Esophagus (tissue), 2 donors: Measurements from ENCODE around the gene SORL1-AS1.
A peak's percentile ranks its signal among the peaks of the same experiment; 100 is the strongest.

Experiments
- H3K27ac ChIP-seq, 2 donors: one replicate each; pipeline ENCODE4 v1.5.1; 2013; ENCODE audit warnings: low read depth in 2 of 2, mild to moderate bottlenecking in 2 of 2, inconsistent platforms in 1 of 2, low read length in 1 of 2, moderate library complexity in 1 of 2
- H3K27me3 ChIP-seq, 2 donors: one replicate each; pipeline ENCODE4 v1.6.1; 2013; ENCODE audit warnings: low read length in 2 of 2, control low read depth in 1 of 2, mild to moderate bottlenecking in 1 of 2; ENCODE audit not compliant: insufficient read depth in 2 of 2, control insufficient read depth in 1 of 2
- H3K36me3 ChIP-seq, 2 donors: one replicate each; pipeline ENCODE4 v1.6.1; 2013; ENCODE audit warnings: low read length in 1 of 2; ENCODE audit not compliant: control insufficient read depth in 2 of 2, insufficient read depth in 2 of 2
- H3K4me1 ChIP-seq, 2 donors: one replicate each; pipeline ENCODE4 v1.6.1; 2013; ENCODE audit warnings: low read length in 1 of 2; ENCODE audit not compliant: control insufficient read depth in 2 of 2, insufficient read depth in 2 of 2
- H3K4me3 ChIP-seq, 2 donors: one replicate each; pipeline ENCODE4 v1.5.1; 2013; ENCODE audit warnings: low read length in 2 of 2, mild to moderate bottlenecking in 2 of 2, low read depth in 1 of 2, moderate library complexity in 1 of 2
- H3K9me3 ChIP-seq, 2 donors: one replicate each; pipeline ENCODE4 v1.6.1; 2013; ENCODE audit warnings: mild to moderate bottlenecking in 2 of 2, low read depth in 1 of 2, low read length in 1 of 2, moderate library complexity in 1 of 2; ENCODE audit not compliant: control insufficient read depth in 2 of 2, insufficient read depth in 1 of 2
- WGBS, 2 donors: extraction: QIAGEN DNeasy Blood & Tissue Kit; methylation state at CpG; one replicate each; pipeline ENCODE4 v1.1.7; 2013; 5-methylcytosine and 5-hydroxymethylcytosine counted together
- donor health status: healthy with polysubstance abuse.
- donor health status: Bipolar disorder and iron deficiency.

Gene SORL1-AS1

DNA sequence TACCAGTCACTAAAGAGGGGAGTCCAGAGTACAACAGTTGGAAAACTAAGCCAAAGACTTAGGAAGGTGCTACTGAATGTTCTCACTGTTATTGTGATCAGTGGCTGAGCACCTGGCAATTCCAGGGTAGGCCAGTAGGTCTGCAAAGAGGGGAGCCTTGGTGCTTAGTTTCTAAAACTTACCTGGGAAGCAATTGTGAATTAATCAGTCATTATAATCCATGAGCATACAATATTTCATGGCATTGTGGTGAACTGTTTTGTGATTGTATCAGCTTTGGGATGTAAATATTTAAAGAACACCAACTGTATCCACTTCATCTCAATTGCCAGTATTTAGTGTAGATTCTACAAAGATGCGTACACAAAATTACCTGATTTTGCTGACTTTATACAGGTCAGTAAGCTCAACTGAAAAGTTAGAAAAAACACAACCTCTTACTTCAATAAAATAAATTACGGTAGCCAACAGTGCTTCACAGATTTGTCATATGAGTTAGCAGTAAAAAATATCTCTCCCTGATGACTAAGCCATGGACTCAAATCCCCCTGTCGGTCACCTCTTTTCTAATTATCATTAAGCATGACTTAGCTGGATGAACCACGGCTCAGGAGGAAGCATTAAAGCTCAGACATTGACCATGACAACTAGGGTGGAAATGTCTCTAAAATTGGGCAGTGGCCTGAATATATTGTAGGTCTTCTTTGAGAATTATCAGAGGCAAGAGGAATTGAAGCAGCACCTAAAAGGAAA is 31.4 kb downstream of the SORL1-AS1 start:
- no peak overlapping the region for H3K4me3 ChIP-seq
- H3K4me1 ChIP-seq, result peaks cover 4 to 8% of the 10 kb centered on the region in 2 donors
- H3K36me3 ChIP-seq, result no peaks in the 10 kb centered on the region
- no peaks in the 10 kb centered on the region for H3K27me3 ChIP-seq
- WGBS, 2 donors, result 50 to 59% methylated on average over 4 of the region's 4 CpGs
- no peak overlapping the region for H3K27ac ChIP-seq
- no peaks in the 10 kb centered on the region for H3K9me3 ChIP-seq

DNA sequence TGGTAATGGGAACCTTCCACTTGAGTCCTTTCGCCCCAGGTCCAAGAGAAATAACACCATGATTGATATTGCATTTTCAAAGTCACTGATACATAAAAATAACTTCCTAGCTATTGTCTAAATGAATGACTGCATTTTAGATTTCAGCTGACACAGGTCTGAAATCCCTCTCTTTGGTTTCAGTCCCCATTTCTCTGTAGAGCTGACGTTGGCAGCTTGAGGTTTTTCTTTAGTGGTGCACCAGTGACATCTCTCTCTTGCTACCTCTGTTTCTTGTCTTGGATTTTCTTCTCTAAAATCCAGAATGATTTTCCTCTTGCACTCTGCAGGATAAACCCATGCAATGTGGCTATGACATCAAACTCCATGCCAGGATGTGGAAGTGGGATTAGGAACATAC is 32.4 kb downstream of the SORL1-AS1 start:
- no peaks in the 10 kb centered on the region for H3K27me3 ChIP-seq
- WGBS, 2 donors, result 70 to 85% methylated on average over 2 of the region's 2 CpGs
- no peaks in the 10 kb centered on the region for H3K36me3 ChIP-seq

GRCh38 chr11:121419836-121420235 is 32.9 kb downstream of the SORL1-AS1 start:
- no peak overlapping the region for H3K4me3 ChIP-seq
- H3K27me3 ChIP-seq, result no peaks in the 10 kb centered on the region
- no peaks in the 10 kb centered on the region for H3K36me3 ChIP-seq
- 71 to 84% methylated on average over 4 of the region's 4 CpGs for WGBS, 2 donors
- peaks cover 4 to 8% of the 10 kb centered on the region in 2 donors for H3K4me1 ChIP-seq
- H3K27ac ChIP-seq, result no peak overlapping the region
- no peaks in the 10 kb centered on the region for H3K9me3 ChIP-seq

More for the DNA sequence above, 32.4 kb downstream of the SORL1-AS1 start:
- H3K4me1 ChIP-seq, result peaks cover 4 to 8% of the 10 kb centered on the region in 2 donors
- H3K9me3 ChIP-seq, result no peaks in the 10 kb centered on the region
- H3K27ac ChIP-seq, result no peak overlapping the region
- no peak overlapping the region for H3K4me3 ChIP-seq

DNA sequence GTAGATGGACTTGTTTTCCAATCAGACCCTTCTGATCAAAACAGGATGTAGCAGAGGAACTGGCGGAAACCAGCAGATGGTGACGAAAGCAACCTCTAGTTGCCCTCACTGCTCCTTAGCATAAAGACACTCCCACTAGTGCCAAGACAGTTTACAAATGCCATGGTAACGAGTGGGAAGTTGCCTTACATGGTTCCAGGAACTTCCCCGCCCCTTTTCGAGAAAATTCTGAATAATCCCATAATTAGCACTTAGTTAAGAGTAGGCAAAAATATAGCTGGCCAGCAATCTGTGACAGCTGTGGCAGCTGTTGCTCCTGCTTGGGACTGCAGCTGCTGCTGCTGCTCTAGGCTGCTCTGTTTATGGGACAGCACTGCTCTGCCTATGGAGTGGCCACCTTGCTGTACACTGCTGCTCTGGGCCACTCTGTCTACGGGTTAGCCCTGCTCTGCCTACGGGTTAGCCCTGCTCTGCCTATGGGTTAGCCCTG is 34.1 kb downstream of the SORL1-AS1 start:
- 75 to 82% methylated on average over 7 of the region's 7 CpGs for WGBS, 2 donors
- Histone ChIP-seq H3K27me3 (no peaks in the 10 kb centered on the region), H3K4me1 (peaks cover 4 to 8% of the 10 kb centered on the region in 2 donors), H3K4me3 (no peak overlapping the region), H3K9me3 (no peaks in the 10 kb centered on the region), H3K36me3 (no peaks in the 10 kb centered on the region), H3K27ac (no peak overlapping the region)

DNA sequence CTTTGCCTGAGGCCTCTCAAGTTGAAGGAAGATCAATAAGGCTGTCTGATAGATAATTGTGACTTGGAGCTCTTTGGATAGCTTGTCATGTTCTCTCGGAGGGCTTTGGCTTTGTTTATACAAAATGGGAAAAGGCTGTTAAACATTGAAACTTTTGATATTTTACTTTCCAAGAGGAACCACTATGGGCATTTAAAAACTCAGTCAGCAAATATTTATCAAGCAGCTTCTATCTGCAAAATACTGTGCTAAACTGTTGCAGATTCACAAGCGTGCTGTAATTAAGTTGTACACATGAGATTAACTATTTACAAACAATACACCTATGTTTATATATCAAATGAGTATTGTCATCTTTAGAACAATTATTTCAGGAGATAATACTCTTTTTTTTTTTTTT is 35.2 kb downstream of the SORL1-AS1 start:
- 45 to 49% methylated on average over 2 of the region's 2 CpGs for WGBS, 2 donors
- no peaks in the 10 kb centered on the region for H3K27me3 ChIP-seq
- no peaks in the 10 kb centered on the region for H3K36me3 ChIP-seq
- H3K27ac ChIP-seq, result peak overlapping the region in 1 of 2 donors; percentile 69
- no peak overlapping the region for H3K4me3 ChIP-seq
- H3K9me3 ChIP-seq, result no peaks in the 10 kb centered on the region
- H3K4me1 ChIP-seq, result peaks cover 4 to 8% of the 10 kb centered on the region in 2 donors

GRCh38 chr11:121417055-121417551 is 35.7 kb downstream of the SORL1-AS1 start:
- H3K4me3 ChIP-seq, result no peak overlapping the region
- H3K27me3 ChIP-seq, result no peaks in the 10 kb centered on the region
- H3K27ac ChIP-seq, result peak overlapping the region in 1 of 2 donors; percentile 69
- H3K36me3 ChIP-seq, result no peaks in the 10 kb centered on the region
- peaks cover 4 to 8% of the 10 kb centered on the region in 2 donors for H3K4me1 ChIP-seq
- H3K9me3 ChIP-seq, result no peaks in the 10 kb centered on the region
- WGBS, 2 donors, result 20% methylated on average over 7 of the region's 7 CpGs

DNA sequence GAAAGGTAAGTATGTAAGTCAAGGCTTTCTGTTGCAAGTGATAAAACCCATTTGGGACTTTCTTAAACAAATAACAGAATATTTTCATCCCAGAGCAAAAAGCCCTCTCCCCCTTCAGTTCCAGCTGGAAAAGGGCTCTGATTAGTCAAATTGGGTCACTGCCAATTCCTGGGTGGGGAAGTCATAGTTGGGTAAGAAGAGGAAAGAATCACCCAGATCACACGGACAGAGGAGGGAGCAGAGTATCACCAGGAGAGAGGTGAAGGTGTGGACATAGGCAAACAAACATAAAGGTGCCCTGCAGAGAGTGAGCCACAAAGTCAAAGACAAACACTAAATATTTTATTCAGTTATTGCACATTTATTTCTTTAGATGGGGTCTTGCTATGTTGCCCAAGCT is 36.9 kb downstream of the SORL1-AS1 start:
- H3K4me1 ChIP-seq, result peaks cover 4 to 8% of the 10 kb centered on the region in 2 donors
- H3K36me3 ChIP-seq, result no peaks in the 10 kb centered on the region
- no peak overlapping the region for H3K4me3 ChIP-seq
- H3K27me3 ChIP-seq, result no peaks in the 10 kb centered on the region
- no peak overlapping the region for H3K27ac ChIP-seq
- H3K9me3 ChIP-seq, result no peaks in the 10 kb centered on the region
- WGBS, 2 donors, result 11 to 21% methylated on average over 1 of the region's 1 CpG

DNA sequence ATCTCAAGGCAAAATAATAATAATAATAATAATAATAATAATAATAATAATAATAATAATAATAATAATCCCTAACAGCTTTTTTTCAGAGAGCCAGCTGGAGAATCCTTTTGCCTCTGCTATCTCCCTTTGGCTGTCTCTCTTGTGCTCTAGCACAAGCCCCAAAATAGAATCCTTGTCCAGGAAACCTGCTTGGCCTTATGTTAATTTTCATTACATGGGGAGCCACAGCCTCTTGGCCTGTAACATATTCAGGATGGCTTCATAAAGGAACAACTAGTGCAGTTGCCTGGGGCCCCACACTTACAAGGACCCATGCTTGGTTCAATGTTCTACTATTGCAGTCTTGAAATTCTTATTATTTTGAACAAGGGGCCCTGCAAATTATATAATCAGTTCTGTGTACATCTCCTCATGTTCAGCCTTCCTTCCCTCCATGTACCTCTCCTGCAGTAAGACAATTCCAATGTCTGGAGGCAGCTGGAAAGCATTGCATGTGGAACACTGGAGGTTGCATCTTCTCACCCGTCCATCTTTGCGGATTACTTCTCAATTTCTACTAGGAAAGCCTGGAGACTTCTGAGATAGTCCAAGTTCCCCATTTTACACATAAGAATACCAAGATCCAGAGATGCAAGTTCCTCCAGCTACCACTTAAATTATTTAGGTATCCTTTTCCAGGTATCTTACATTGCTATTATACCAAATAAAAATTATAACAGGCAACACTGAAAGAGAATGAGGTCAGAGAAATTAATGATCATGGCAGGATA is 38.4 kb downstream of the SORL1-AS1 start:
- Histone ChIP-seq H3K4me1 (peaks cover 4 to 8% of the 10 kb centered on the region in 2 donors), H3K4me3 (no peak overlapping the region), H3K36me3 (no peaks in the 10 kb centered on the region), H3K9me3 (no peaks in the 10 kb centered on the region), H3K27me3 (no peaks in the 10 kb centered on the region), H3K27ac (no peak overlapping the region)
- WGBS, 2 donors, result 93 to 98% methylated on average over 2 of the region's 2 CpGs

GRCh38 chr11:121412711-121413415 is 39.9 kb downstream of the SORL1-AS1 start:
- Histone ChIP-seq H3K36me3 (no peaks in the 10 kb centered on the region), H3K4me1 (peaks cover 4 to 6% of the 10 kb centered on the region in 2 donors), H3K27me3 (no peaks in the 10 kb centered on the region), H3K9me3 (no peaks in the 10 kb centered on the region), H3K4me3 (no peak overlapping the region), H3K27ac (no peak overlapping the region)
- 79 to 81% methylated on average over 4 of the region's 4 CpGs for WGBS, 2 donors
